Measurements from ENCODE around the gene DCTPP1. TPM values are rescaled to one million over a fixed set of nuclear protein-coding genes. Genes with fewer than 3 reads are reported as not detected.
"Not testable (repeated sequence)": the region's sequence is repeated elsewhere in the genome, so short reads cannot be mapped to it uniquely, and the experiment has no call there.

DCTPP1 gene
- 100 to 1,000 TPM in 1 of 2 experiments, 10 to 100 TPM in 1; 98.4 to 105 TPM for total RNA-seq

DNA sequence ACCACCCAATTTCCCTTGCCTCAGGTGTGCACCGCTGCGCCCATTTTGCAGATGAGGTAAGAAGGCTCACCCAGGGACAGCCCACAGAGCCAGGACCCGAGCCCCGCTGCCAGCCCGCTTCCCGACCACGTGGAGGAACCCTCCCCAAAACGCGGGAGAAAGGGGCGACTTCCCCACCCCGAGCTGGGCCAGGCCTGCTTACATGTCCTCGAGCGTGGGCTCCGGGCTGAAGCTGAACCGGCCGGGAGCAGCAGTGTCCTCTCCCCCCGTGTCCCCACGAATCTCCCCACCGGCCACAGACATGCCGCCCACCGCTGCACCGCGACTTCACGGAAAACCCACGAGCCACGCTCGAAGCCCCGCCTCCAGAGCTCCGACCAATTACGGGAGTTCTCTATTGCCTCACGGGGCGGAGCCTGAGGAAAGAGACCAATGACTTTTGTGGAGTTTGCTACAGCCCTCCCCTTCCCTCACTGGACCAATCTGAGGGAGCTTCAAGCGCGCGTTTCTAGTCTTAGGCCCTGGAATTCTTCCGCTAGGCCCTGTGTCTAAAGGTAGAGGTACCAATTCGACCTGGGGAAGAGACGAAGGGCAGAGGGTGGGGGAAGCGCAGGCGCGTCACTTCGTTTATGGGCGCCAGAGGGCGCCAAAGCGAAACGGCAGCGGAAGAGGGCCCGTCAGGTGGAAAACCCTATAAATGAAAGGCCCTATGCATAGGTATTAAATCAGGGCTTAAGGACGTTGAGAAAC, at the start of gene DCTPP1:
TSS of gene DCTPP1 (minus strand) at position 353 of the 750 bp plus-strand sequence. CDS start at position 303, 50 bp downstream.
- no peak within 1 kb of the TSS for H3K4me3 Mint-ChIP-seq
- DNase-seq, result peak; percentile 98
- peaks cover 31% of the 10 kb centered on the region for H3K36me3 Mint-ChIP-seq (ENCODE audit: low read depth)
- H3K27me3 Mint-ChIP-seq, result no peaks in the 10 kb centered on the region
- ChIA-PET CTCF (interaction anchor here (0.6 to 5.5 kb wide), 57 partner anchors 9 to 229 kb away, joined by 3 to 84 read pairs (median 5); partner anchors contain the start of genes FBRS, ITGAL, SEPHS2 and SEPTIN1), POLR2A (interaction anchor here (0.6 to 2.5 kb wide), 28 partner anchors 9 to 267 kb away, joined by 3 to 21 read pairs (median 4); partner anchors contain the start of genes ITGAL, PRR14, SEPHS2 and ZNF688)
- intact Hi-C loops (cut with micrococcal nuclease), result no loop called here
- peaks cover 34% of the 10 kb centered on the region for H3K4me1 Mint-ChIP-seq (ENCODE audit: low read depth)
- peak; percentile 97 for ATAC-seq
- H3K9me3 Mint-ChIP-seq, result no peaks in the 10 kb centered on the region
- H3K27ac Mint-ChIP-seq, result no peak within 1 kb of the TSS
- peak; percentile 69 for TF ChIP-seq CTCF (IDR thresholded peaks at IDR 0.05)

DNA sequence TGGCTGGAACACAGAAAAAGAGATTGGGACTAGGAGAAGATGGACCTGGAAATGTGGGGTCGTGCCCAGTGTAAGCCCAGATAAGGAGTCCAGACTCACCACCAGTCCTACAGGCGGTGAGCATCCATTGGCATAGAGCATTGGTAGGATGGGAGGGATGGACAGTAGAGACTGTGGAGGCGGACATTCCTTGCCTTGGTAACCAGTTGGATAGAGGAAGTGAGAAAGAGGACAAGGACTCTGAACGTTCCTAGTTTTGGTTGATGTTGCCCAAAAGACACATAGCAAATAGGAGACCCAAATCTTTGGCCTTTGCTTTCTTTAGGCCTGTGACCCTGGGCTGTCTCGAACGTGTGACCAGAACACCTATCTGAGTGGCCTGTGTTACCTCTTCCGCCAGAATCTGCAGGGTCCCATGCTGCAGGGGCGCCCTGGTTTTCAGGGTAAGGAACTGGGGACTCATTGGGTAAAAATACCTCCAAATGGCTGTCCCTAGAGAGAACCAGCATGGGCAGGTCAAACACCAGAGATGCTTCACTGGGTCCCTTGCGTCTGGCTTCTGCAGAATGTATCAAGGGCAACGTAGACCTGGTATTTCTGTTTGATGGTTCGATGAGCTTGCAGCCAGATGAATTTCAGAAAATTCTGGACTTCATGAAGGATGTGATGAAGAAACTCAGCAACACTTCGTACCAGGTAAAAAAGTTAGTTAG, 49.1 kb upstream of the DCTPP1 start:
- no peak overlapping the region for H3K4me3 Mint-ChIP-seq
- no peak for ATAC-seq
- H3K27ac Mint-ChIP-seq, result peak overlapping the region; percentile 78

DNA sequence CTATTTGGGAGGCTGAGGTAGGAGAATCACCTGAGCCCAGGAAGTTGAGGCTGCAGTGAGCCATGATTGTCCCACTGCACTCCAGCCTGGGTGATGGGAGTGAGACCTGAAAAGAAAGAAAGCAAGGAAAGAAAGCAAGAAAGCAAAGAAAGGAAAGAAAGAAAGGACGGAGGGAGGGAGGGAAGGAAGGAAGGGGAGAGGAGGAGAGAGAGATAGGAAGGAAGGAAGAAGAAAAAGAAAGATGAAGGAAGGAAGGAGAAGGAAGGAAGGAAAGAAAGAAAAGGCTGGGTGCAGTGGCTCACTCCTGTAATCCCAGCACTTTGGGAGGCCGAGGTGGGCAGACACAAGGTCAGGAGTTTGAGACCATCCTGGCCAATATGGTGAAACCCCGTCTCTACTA, 47.9 kb upstream of the DCTPP1 start:
- intact Hi-C loops (cut with micrococcal nuclease); H3K27me3 Mint-ChIP-seq; ATAC-seq; H3K9me3 Mint-ChIP-seq; H3K4me3 Mint-ChIP-seq; DNase-seq: not testable (repeated sequence)
- CTCF ChIA-PET, result interaction anchor here (1.4 to 3.1 kb wide), 2 partner anchors 28 to 47 kb away, joined by 7 to 19 read pairs; partner anchors contain the start of gene DCTPP1
- H3K27ac Mint-ChIP-seq, result peak overlapping the region; percentile 82
- H3K36me3 Mint-ChIP-seq (ENCODE audit: low read depth), result peaks cover 86% of the 10 kb centered on the region
- H3K4me1 Mint-ChIP-seq (ENCODE audit: low read depth), result peaks cover 54% of the 10 kb centered on the region
- POLR2A ChIA-PET, result interaction anchor here (1.3 to 11.5 kb wide), 3 partner anchors 10 to 22 kb away, joined by 3 to 280 read pairs (median 5); no protein-coding TSS in a partner anchor

More for the DNA sequence above, 49.1 kb upstream of the DCTPP1 start:
- POLR2A ChIA-PET, result interaction anchor here (0.8 to 5.3 kb wide), 7 partner anchors 9 to 46 kb away, joined by 3 to 29 read pairs (median 4); no protein-coding TSS in a partner anchor
- CTCF ChIA-PET, result interaction anchor here (2.6 kb wide), 1 partner anchor 30 kb away, joined by 17 read pairs; no protein-coding TSS in a partner anchor
- DNase-seq, result no peak
- Mint-ChIP-seq H3K36me3 (ENCODE audit: low read depth) (peaks cover 85% of the 10 kb centered on the region), H3K9me3 (no peaks in the 10 kb centered on the region), H3K4me1 (ENCODE audit: low read depth) (peaks cover 61% of the 10 kb centered on the region), H3K27me3 (no peaks in the 10 kb centered on the region)
- no peak for TF ChIP-seq CTCF (IDR thresholded peaks at IDR 0.05)
- intact Hi-C loops (cut with micrococcal nuclease), result no loop called here

- CTCF ChIA-PET, result interaction anchor here (0.7 to 3.1 kb wide), 5 partner anchors 14 to 217 kb away, joined by 3 to 19 read pairs (median 4); partner anchors contain the start of gene DCTPP1
- Mint-ChIP-seq H3K36me3 (ENCODE audit: low read depth) (peaks cover 80% of the 10 kb centered on the region), H3K27ac (peak overlapping the region; percentile 82), H3K4me3 (no peak overlapping the region), H3K27me3 (no peaks in the 10 kb centered on the region), H3K4me1 (ENCODE audit: low read depth) (peaks cover 54% of the 10 kb centered on the region), H3K9me3 (no peaks in the 10 kb centered on the region)
- ATAC-seq, result no peak
- intact Hi-C loops (cut with micrococcal nuclease), result no loop called here
- no peak for TF ChIP-seq CTCF (IDR thresholded peaks at IDR 0.05)
- POLR2A ChIA-PET, result interaction anchor here (1.3 to 11.5 kb wide), 4 partner anchors 11 to 57 kb away, joined by 3 to 280 read pairs (median 4); no protein-coding TSS in a partner anchor
- no peak for DNase-seq
Observed at GRCh38 chr16:30476991-30477390, 47.2 kb upstream of the DCTPP1 start.

DNA sequence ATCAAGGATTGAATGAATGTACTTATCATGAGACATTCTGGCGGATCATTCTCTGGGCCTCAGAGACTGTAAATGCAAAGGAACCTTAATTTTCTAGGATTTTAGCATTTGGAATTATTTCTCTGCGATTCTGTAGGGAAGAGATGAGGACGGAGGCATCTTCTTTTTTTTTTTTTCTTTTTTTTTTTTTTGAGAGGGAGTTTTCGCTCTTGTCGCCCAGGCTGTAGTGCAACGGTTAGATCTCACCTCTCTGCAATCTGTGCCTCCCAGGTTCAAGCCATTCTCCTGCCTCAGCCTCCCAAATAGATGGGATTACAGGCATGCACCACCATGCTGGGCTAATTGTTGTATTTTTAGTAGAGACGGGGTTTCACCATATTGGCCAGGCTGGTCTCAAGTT, 44.9 kb upstream of the DCTPP1 start:
- POLR2A ChIA-PET, result interaction anchor here (0.8 to 11.5 kb wide), 13 partner anchors 9 to 127 kb away, joined by 3 to 280 read pairs (median 4); partner anchors contain the start of genes DCTPP1, ZNF48 and ZNF747
- H3K36me3 Mint-ChIP-seq (ENCODE audit: low read depth), result peaks cover 60% of the 10 kb centered on the region
- ATAC-seq, result no peak
- no peak for TF ChIP-seq CTCF (IDR thresholded peaks at IDR 0.05)
- CTCF ChIA-PET, result interaction anchor here (1.2 to 7.5 kb wide), 7 partner anchors 17 to 45 kb away, joined by 3 to 55 read pairs (median 19); partner anchors contain the start of genes DCTPP1 and SEPHS2
- no peaks in the 10 kb centered on the region for H3K9me3 Mint-ChIP-seq
- no peak for DNase-seq
- H3K4me1 Mint-ChIP-seq (ENCODE audit: low read depth), result peaks cover 57% of the 10 kb centered on the region
- no peaks in the 10 kb centered on the region for H3K27me3 Mint-ChIP-seq
- H3K27ac Mint-ChIP-seq, result peak overlapping the region; percentile 87
- H3K4me3 Mint-ChIP-seq, result peak overlapping the region; percentile 100
- intact Hi-C loops (cut with micrococcal nuclease), result loop anchor here (2.0 to 5.0 kb wide), 2 partner anchors 26 to 37 kb away; no protein-coding TSS in a partner anchor

Measured in activated CD8-positive, alpha-beta T cell treated with anti-CD3 and anti-CD28 coated beads for 36 hours (primary cell).